Upper lobe of left lung (tissue), 4 donors: ENCODE data around the gene SLX4IP.

ENCODE experiments used
- EP300 ChIP-seq, 4 donors: sonication (generic); formaldehyde crosslinking; IDR thresholded peaks; one replicate each; pipeline ENCODE4 v1.5.1; 2017; ENCODE audit warnings: antibody characterized with exemption in 4 of 4, control low read depth in 2 of 4
- POLR2A ChIP-seq, 4 donors: fragments of 450-650 bp; IDR thresholded peaks; one replicate each; pipeline ENCODE4 v1.5.1; 2016 to 2017; ENCODE audit warnings: antibody characterized with exemption in 4 of 4, mild to moderate bottlenecking in 2 of 4
- POLR2AphosphoS5 ChIP-seq, 2 donors: sonication (generic); formaldehyde crosslinking; IDR thresholded peaks; one replicate each; pipeline ENCODE4 v1.5.1; 2017; ENCODE audit warnings: antibody characterized with exemption in 2 of 2
- TF ChIP-seq, protein P1 (sequence below), 6 experiments: fragments of 450-650 bp in 4 of 6; fragments of 200-600 bp in 2 of 6; sonication (generic) in 2 of 6; IDR thresholded peaks; one replicate each; pipeline ENCODE4 v1.5.1; 2016 to 2019; ENCODE audit warnings: antibody characterized with exemption in 6 of 6

DNA sequence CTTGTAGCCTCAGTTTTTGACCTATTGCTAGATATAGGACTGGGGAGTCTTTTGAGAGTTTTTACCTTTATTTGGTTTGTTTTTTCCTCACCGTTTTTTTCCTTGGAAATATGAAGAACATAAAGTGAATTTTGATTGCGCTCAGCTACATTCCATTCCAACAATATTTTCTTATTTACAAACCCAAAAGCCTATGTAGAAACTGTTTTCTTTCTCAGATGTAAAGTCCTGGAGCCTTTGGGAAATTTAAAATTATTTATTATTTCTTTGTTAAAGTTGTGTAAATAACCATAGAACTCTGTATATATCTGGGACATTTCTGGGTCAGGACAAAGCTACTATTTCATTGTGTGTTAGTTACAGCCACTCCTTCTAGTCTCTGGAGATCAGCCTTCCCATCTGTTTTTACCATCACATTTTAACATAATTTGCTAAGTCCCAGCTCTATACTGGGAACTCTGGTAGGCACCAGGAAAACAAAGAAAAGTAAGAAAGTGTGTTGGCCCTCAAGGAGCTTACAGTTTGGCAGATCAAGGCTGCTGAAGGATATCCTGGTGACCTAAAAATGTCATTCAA lies 169.8 kb downstream of the SLX4IP start:
- TF ChIP-seq, protein P1, sequence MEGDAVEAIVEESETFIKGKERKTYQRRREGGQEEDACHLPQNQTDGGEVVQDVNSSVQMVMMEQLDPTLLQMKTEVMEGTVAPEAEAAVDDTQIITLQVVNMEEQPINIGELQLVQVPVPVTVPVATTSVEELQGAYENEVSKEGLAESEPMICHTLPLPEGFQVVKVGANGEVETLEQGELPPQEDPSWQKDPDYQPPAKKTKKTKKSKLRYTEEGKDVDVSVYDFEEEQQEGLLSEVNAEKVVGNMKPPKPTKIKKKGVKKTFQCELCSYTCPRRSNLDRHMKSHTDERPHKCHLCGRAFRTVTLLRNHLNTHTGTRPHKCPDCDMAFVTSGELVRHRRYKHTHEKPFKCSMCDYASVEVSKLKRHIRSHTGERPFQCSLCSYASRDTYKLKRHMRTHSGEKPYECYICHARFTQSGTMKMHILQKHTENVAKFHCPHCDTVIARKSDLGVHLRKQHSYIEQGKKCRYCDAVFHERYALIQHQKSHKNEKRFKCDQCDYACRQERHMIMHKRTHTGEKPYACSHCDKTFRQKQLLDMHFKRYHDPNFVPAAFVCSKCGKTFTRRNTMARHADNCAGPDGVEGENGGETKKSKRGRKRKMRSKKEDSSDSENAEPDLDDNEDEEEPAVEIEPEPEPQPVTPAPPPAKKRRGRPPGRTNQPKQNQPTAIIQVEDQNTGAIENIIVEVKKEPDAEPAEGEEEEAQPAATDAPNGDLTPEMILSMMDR (IDR thresholded peaks at IDR 0.05), result no peak
- TF ChIP-seq POLR2A (IDR thresholded peaks at IDR 0.05) (no peak), POLR2AphosphoS5 (IDR thresholded peaks at IDR 0.05) (no peak), EP300 (IDR thresholded peaks at IDR 0.05) (no peak)
